Activated naive CD8-positive, alpha-beta T cell treated with anti-CD3 and anti-CD28 coated beads, Interleukin-2, amount 10 ng/mL, durations not matched to agents 7 days and 5 days (primary cell): ENCODE data around the gene LSP1. TPM values are rescaled to one million over a fixed set of nuclear protein-coding genes. Genes with fewer than 3 reads are reported as not detected.
"Not testable (repeated sequence)": the region's sequence is repeated elsewhere in the genome, so short reads cannot be mapped to it uniquely, and the experiment has no call there.

ENCODE experiments used
- ATAC-seq: fragments of 150-1000 bp; cut with Tn5 transposase; one replicate; pipeline ENCODE4 v1.10.0; 2021; ENCODE audit warnings: low read depth, moderate library complexity
- POLR2A ChIA-PET: fragments of 350-600 bp; sonication (Branson Sonifier 250); formaldehyde crosslinking; loops from one replicate; lab custom pipeline; 2021; ENCODE audit warnings: antibody characterized with exemption; lab: Charles Lee
- DNase-seq: peaks from one replicate; pipeline ENCODE4 v3.0.0; 2021
- H3K27ac Mint-ChIP-seq: one replicate; pipeline ENCODE4 v1.8.0; 2022; ENCODE audit warnings: mild to moderate bottlenecking, mixed read lengths
- H3K27me3 Mint-ChIP-seq: one replicate; pipeline ENCODE4 v1.8.0; 2022; ENCODE audit warnings: mild to moderate bottlenecking, moderate library complexity, mixed read lengths
- H3K36me3 Mint-ChIP-seq: one replicate; pipeline ENCODE4 v1.8.0; 2021; ENCODE audit warnings: mild to moderate bottlenecking, mixed read lengths
- H3K4me1 Mint-ChIP-seq: one replicate; pipeline ENCODE4 v1.8.0; 2021; ENCODE audit warnings: mixed read lengths
- H3K4me3 Mint-ChIP-seq: one replicate; pipeline ENCODE4 v1.8.0; 2022; ENCODE audit warnings: mild to moderate bottlenecking, moderate library complexity, mixed read lengths
- H3K9me3 Mint-ChIP-seq: one replicate; pipeline ENCODE4 v1.8.0; 2021; ENCODE audit warnings: mixed read lengths
- total RNA-seq, 2 experiments: library from RNA; stranded (reverse); gene quantifications; one replicate each; pipeline ENCODE4 v1.2.3, GENCODE V29; 2021

The LSP1 gene
- total RNA-seq, 2 experiments from 2014 or later = 438 to 453 TPM

DNA sequence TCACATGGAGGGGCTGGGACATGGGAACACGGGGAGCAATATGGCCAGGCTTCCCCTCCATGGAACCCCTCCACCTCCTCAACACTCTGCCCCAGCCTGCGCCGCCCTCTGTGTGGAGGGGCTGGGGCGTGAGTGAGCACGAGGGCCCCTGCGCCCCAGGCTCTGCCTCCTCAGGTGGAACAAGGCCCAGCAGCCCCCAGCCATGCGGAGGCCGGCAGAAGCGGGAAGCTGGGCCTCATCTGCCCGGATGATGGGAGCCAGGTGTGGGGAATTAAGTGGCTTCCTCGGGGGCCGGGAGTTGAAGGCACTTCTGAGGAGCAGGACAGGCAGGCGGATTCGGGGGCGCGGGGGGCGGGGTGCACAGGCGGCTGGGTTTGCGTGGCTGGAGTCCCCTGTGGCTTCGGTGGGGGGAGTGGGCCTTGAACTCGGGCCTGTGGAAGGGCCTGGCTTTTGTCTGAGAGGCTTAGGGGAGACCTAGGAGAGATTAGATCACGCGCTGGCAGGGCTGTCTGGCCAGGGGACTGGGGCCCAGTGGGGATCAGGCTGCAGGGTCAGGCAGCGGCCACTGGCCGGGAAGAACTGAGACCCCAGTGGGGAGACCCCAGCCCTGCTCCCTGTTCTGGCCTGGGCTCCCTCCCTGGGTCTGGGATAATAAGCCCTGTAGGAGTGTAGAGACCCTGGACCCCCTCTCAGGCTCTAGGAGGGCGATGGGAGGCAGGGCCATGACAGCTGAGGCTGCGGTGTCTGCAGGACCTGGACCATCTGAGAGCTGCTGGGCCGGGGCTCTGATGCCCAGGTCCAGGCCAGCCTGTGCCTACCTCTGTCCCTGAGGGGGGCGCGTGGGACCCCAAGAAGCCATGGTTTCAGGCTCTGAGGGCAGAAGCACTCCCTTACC lies 25.5 kb downstream of the LSP1 start:
- POLR2A ChIA-PET = interaction anchor here (1.0 kb wide), 1 partner anchor 144 kb away, joined by 3 read pairs; no protein-coding TSS in a partner anchor
- no peak overlapping the region for H3K4me3 Mint-ChIP-seq
- no peaks in the 10 kb centered on the region for H3K9me3 Mint-ChIP-seq
- H3K36me3 Mint-ChIP-seq = no peaks in the 10 kb centered on the region
- DNase-seq (no peak), ATAC-seq (no peak)
- peaks cover 5% of the 10 kb centered on the region for H3K4me1 Mint-ChIP-seq
- H3K27ac Mint-ChIP-seq = no peak overlapping the region
- no peaks in the 10 kb centered on the region for H3K27me3 Mint-ChIP-seq

DNA sequence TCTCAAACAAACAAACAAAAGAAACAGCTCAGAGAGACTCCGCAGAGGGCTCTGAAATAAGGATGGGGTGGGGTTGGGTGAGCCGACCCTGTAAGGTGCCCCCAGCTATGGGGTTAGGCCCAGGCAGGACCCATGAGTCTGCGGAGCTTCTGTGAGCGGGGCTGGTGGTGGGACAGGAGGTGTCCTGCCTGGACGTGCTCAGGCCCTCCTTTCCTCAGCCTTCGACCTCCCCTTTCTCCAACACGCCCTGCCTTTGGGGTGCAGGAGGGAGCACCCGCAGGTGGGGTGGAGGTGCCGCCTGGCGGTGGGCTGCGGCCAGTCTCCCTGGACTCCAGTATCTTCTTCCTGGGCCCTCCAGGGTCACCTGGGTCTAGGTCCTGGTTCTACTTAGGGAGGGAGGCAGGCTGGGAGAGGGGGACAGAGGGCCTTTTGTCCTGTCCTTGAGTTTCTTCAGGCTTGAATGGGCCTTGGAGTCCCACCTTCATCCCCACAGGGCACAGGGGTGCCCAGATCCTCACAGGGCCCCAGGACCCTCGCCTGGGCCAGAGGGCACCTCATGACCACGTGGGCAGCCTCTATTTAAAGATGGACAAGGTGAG lies 26.6 kb downstream of the LSP1 start:
- H3K9me3 Mint-ChIP-seq = no peaks in the 10 kb centered on the region
- no peak overlapping the region for H3K4me3 Mint-ChIP-seq
- ATAC-seq (no peak), DNase-seq (peak; percentile 28)
- no peaks in the 10 kb centered on the region for H3K27me3 Mint-ChIP-seq
- H3K36me3 Mint-ChIP-seq = no peaks in the 10 kb centered on the region
- POLR2A ChIA-PET = interaction anchor here (1.0 kb wide), 1 partner anchor 143 kb away, joined by 3 read pairs; no protein-coding TSS in a partner anchor
- H3K4me1 Mint-ChIP-seq = peaks cover 3% of the 10 kb centered on the region
- H3K27ac Mint-ChIP-seq = no peak overlapping the region

DNA sequence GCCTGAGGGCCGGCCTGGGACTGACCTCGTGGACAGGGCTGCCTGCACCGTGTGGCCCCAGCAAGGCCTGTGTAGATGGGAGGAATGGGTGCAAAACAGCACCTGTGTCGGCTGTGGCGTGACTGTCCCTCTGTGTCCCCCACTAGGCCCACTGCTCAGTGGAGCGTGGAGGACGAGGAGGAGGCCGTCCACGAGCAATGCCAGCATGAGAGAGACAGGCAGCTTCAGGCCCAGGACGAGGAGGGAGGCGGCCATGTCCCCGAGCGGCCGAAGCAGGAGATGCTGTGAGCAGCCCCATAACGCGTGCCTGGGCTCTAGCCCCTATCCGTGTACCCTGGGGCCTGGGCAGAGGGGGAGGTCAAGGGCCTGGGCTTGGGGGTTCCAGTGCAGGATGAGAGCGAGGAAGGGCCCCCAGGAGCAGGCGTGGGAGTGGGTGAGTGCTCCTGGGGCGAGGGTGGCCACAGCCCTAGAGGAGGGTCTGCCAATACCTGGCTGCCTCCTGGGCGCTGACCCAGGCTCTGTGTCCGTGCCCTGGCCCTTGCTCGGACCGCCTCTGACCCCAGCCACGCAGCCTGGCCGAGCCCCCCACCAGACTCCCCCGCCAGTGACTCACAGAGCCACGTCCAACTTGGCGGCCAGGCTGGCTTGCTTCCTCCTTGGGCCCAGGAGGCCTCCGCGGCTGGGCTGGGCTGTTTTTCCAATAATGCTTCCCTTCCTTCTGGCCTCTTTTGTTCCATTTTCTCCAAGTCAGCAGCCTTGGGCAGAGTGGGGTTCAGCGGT lies 27.2 kb downstream of the LSP1 start:
- Mint-ChIP-seq H3K27ac (no peak overlapping the region), H3K4me3 (no peak overlapping the region), H3K4me1 (peaks cover 3% of the 10 kb centered on the region), H3K36me3 (no peaks in the 10 kb centered on the region), H3K27me3 (no peaks in the 10 kb centered on the region), H3K9me3 (no peaks in the 10 kb centered on the region)
- ATAC-seq (no peak), DNase-seq (peak; percentile 31)
- POLR2A ChIA-PET = no interaction called here

DNA sequence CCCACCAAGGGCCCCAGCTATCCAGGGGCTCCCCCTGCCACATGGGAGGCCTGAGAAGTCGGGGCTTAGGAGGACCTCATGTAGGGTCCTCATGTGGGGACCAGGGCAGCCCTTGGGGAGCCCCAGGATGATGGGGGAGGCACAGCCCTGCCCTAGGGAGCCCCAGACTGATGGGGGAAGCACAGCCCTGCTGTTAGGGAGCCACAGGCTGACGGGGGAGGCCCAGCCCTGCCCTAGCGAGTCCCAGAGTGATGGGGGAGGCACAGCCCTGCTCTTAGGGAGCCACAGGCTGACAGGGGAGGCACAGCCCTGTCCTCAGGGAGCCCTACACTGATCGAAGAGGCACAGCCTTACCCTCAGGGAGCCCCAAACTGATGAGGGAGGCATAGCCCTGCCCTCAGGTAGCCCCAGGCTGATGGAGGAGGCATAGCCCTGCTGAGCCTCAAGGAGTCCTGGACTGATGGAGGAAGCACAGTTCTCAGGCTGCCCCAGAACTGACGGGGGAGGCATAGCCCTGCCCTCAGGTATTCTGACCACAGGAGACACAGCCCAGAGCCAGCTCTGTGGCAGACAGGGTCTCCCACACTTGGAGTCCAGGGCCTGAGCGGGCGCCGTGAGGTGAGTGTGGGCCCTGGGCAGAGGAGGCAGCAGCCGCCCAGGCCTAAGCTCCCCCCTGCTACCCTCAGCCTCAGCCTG lies 28.0 kb downstream of the LSP1 start:
- H3K4me1 Mint-ChIP-seq = peaks cover 3% of the 10 kb centered on the region
- no peak overlapping the region for H3K27ac Mint-ChIP-seq
- DNase-seq (peak; percentile 39), ATAC-seq (no peak)
- no peak overlapping the region for H3K4me3 Mint-ChIP-seq
- no peaks in the 10 kb centered on the region for H3K27me3 Mint-ChIP-seq
- no peaks in the 10 kb centered on the region for H3K9me3 Mint-ChIP-seq
- POLR2A ChIA-PET = interaction anchor here (2.3 to 2.8 kb wide), 2 partner anchors 28 to 41 kb away, joined by 6 to 13 read pairs; partner anchors contain the start of gene LSP1
- H3K36me3 Mint-ChIP-seq = no peaks in the 10 kb centered on the region

DNA sequence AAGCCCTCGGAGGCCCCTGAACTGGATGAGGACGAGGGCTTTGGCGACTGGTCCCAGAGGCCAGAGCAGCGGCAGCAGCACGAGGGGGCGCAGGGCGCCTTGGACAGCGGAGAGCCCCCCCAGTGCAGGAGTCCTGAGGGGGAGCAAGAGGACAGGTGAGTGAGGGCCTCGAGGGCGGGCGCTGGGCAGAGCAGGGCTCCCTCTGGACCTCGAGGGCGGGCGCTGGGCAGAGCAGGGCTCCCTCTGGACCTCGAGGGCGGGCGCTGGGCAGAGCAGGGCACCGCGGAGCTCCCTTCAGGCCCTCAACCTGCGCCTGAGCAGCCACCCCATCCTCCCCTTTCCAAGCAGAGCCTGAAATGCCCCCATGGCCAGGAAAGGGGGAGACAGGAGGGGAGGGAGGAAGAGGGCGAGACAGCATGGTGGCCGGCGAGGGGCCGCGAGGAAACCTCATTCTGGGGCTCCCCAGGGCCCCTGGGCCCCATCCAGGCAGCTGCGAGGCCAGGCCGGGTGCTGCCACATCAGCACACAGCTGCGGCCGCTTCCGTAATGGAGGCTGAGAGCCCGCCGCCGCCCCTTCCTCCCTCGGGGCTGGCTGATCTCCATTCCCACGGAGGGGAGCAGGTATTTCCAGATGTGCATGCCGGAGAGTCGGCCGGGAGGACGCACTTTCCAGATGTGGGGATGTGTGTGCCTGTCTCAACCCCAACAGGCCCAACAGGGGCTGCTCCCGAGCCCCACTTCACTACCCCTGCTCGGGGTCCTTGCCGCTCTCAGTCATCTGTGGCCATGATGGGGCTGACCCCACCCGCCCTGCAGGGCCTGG lies 28.8 kb downstream of the LSP1 start:
- Mint-ChIP-seq H3K9me3 (no peaks in the 10 kb centered on the region), H3K36me3 (no peaks in the 10 kb centered on the region), H3K27ac (no peak overlapping the region), H3K4me1 (peaks cover 3% of the 10 kb centered on the region), H3K4me3 (no peak overlapping the region), H3K27me3 (no peaks in the 10 kb centered on the region)
- ATAC-seq (peak; percentile 4), DNase-seq (peak; percentile 45)
- POLR2A ChIA-PET = interaction anchor here (0.8 to 2.8 kb wide), 5 partner anchors 9 to 66 kb away, joined by 4 to 13 read pairs (median 5); partner anchors contain the start of gene LSP1

DNA sequence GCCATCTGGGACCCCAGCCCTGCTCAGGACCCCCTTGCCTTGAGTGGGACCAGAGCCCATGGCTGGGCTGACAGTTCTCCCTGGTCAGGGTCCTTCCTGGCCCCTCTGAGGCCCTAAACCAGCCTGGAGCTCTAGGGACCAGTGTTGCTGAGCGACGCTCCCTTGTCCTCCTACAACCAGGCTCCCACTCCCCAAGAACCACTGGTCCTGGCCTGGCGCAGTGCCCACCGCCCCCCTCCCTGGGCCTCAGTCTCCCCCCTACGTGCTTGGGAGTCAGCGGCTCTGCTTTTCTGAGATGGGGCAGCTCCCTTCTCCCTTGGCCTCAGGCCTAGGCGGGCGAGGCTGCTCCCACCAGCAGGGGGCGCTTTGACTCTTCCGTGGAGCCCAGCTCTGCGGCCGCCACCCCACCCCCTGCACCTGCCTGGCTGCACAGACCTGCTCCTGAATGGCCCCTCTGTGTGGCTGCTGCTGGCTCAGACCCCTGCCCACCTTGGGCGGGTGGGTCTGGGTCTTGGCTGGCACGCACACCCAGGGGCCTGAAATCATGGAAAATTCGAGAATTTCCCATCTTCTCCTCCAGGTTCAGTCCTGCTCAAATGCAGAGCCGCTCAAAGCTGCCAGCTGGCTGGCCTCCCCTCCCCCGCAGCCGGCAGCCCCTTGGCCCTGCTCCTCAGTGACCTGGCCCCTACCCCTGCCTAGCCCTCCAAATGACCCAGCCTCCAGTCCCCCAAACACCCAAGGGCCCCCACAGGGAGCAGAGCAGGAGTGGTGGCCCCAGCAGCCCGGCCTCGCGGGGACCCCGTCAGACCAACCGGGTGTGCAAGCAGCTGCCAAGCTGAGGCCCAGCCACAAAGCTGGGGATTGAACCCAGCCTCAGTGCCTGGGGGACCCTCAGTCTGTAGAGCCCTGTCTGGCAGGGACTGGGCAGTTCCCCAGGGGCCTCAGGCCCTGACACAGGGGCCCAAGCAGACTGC lies 29.7 kb downstream of the LSP1 start:
- no peak overlapping the region for H3K27ac Mint-ChIP-seq
- H3K36me3 Mint-ChIP-seq = peaks cover 3% of the 10 kb centered on the region
- H3K27me3 Mint-ChIP-seq = no peaks in the 10 kb centered on the region
- peaks cover 3% of the 10 kb centered on the region for H3K4me1 Mint-ChIP-seq
- peak; percentile 89 for DNase-seq
- no peak overlapping the region for H3K4me3 Mint-ChIP-seq
- peak; percentile 90 for ATAC-seq
- H3K9me3 Mint-ChIP-seq = no peaks in the 10 kb centered on the region
- POLR2A ChIA-PET = interaction anchor here (0.8 to 2.8 kb wide), 5 partner anchors 9 to 65 kb away, joined by 4 to 13 read pairs (median 5); partner anchors contain the start of gene LSP1

DNA sequence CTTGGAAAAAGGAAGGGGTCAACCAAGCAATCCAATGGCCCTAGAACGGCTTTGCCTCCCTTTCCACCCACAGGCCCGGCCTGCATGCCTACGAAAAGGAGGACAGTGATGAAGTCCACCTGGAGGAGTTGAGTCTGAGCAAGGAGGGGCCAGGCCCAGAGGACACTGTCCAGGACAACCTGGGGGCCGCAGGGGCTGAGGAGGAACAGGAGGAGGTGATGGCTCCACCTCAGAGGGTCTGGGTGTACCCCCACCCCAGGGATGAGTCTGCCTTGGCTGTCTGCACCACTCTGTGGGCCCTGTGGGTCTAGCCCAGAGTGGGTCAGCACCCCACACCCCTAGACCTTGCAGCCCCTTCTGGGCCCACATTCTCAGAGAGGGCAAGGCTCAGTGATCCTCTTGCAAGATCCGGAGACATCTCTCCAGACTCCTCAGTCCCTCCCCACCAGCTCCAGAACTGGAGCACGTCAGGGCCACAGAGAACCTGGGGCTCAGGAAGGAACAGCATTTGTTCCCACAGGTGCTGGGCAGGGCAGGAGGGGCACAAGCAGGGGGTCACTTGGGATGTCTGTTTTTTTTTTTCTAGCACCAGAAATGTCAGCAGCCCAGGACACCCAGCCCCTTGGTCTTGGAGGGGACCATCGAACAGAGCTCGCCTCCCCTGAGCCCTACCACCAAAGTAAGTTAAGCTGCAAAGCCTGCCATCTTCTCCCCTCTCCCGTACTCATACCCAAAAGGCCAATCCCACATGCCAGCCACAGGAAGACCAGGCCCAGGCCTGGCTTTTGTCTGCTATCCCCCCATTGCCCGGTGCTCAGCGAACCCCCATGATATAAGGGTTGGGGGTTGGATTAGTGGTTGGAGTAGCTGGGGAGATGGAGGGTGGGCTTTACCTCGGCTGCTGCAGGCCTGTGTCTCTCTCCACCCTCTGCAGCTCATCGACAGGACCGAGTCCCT lies 30.7 kb downstream of the LSP1 start:
- ATAC-seq = no peak
- DNase-seq = peak; percentile 30
- Mint-ChIP-seq H3K9me3 (no peaks in the 10 kb centered on the region), H3K4me3 (no peak overlapping the region), H3K27ac (no peak overlapping the region), H3K4me1 (peaks cover 13% of the 10 kb centered on the region), H3K36me3 (peaks cover 9% of the 10 kb centered on the region), H3K27me3 (no peaks in the 10 kb centered on the region)
- POLR2A ChIA-PET = interaction anchor here (1.5 to 2.8 kb wide), 2 partner anchors 30 to 33 kb away, joined by 5 to 13 read pairs; partner anchors contain the start of gene LSP1

DNA sequence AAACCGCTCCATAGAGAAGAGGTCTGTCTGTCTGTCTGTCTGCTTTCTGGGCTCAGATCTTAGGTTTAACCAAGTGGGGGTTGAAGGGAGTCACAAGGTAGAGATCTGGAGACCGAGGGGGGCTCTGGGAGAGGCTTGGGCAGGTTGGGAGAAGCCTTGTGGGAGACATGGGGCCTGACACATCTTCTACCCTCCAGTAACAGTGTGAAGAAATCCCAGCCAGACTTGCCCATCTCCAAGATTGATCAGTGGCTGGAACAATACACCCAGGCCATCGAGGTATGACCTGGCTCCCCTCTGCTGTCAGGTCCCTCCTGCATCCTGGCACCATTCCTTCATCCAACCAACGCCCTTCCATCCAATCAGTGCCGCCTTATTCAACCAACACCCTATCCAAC lies 31.4 kb downstream of the LSP1 start:
- Mint-ChIP-seq H3K36me3 (peaks cover 14% of the 10 kb centered on the region), H3K27ac (no peak overlapping the region), H3K4me3 (no peak overlapping the region), H3K27me3 (no peaks in the 10 kb centered on the region), H3K4me1 (peaks cover 17% of the 10 kb centered on the region), H3K9me3 (no peaks in the 10 kb centered on the region)
- DNase-seq (peak; percentile 0), ATAC-seq (no peak)
- POLR2A ChIA-PET = no interaction called here

DNA sequence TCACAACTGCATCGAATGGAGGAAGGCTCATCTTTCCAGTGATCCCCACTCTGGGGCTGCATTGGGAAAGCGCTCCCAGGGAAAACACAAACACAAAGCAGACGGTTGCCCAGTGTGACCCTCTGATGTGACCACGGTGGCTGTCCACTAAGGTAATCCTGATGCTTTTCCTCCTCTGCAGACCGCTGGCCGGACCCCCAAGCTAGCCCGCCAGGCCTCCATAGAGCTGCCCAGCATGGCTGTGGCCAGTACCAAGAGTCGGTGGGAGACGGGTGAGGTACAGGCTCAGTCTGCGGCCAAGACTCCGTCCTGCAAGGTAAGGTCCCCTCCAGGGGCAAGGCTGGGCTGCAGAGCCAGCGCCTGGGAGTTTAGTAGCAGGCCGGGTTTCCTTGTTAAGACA lies 33.7 kb downstream of the LSP1 start:
- DNase-seq, ATAC-seq, H3K27ac Mint-ChIP-seq, H3K4me3 Mint-ChIP-seq, H3K9me3 Mint-ChIP-seq, H3K27me3 Mint-ChIP-seq: not testable (repeated sequence)
- H3K36me3 Mint-ChIP-seq = peaks cover 15% of the 10 kb centered on the region
- POLR2A ChIA-PET = interaction anchor here (6.4 kb wide), 1 partner anchor 34 kb away, joined by 68 read pairs; the partner anchor contains the start of gene LSP1
- H3K4me1 Mint-ChIP-seq = peaks cover 23% of the 10 kb centered on the region
